Mammary epithelial cell (primary cell): ENCODE measurements around the gene STXBP5L.

Source experiments
- EZH2 ChIP-seq: IDR thresholded peaks from 2 replicates; pipeline ENCODE4 v1.6.1; 2012; ENCODE audit warnings: low read length, inconsistent platforms, borderline replicate concordance
- TF ChIP-seq, protein P1 (sequence below), 2 donors: IDR thresholded peaks in 1 of 2; conservative IDR thresholded peaks in 1 of 2; 2 replicates each; pipeline ENCODE4 v1.5.1; 2011 to 2012; ENCODE audit warnings: inconsistent platforms in 2 of 2, low read length in 2 of 2, mild to moderate bottlenecking in 2 of 2, control low read depth in 1 of 2, low read depth in 1 of 2; ENCODE audit not compliant: insufficient read depth in 1 of 2; ENCODE audit errors: extremely low read depth in 1 of 2

DNA sequence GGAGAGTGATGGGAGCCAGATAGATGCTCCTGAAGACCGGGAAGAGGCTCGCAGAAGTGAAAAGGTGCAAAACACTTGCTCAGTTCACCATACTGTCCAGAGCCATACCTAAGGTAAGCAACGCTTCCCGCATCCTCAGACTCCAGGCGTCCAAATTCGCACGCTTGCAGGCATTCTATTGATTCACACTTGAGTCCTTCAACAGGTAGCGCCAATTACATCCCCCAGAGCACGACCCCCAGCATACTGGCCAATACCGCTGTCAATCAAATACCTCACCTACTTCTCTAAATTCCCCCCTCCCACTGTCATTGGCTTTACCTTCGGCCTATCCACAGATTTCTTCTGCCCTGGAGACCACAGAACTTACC lies 361 bp upstream of the STXBP5L start:
- TF ChIP-seq, protein P1, sequence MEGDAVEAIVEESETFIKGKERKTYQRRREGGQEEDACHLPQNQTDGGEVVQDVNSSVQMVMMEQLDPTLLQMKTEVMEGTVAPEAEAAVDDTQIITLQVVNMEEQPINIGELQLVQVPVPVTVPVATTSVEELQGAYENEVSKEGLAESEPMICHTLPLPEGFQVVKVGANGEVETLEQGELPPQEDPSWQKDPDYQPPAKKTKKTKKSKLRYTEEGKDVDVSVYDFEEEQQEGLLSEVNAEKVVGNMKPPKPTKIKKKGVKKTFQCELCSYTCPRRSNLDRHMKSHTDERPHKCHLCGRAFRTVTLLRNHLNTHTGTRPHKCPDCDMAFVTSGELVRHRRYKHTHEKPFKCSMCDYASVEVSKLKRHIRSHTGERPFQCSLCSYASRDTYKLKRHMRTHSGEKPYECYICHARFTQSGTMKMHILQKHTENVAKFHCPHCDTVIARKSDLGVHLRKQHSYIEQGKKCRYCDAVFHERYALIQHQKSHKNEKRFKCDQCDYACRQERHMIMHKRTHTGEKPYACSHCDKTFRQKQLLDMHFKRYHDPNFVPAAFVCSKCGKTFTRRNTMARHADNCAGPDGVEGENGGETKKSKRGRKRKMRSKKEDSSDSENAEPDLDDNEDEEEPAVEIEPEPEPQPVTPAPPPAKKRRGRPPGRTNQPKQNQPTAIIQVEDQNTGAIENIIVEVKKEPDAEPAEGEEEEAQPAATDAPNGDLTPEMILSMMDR (conservative IDR thresholded peaks at IDR 0.05 in 1 of 2, IDR thresholded peaks at IDR 0.05 in 1 of 2; ENCODE audit: extremely low read depth in 1 of 2, insufficient read depth in 1 of 2, low read depth in 1 of 2, low read length in 2 of 2), result no peak
- no peak for TF ChIP-seq EZH2
